Stimulated activated CD8-positive, alpha-beta memory T cell treated with anti-CD3 and anti-CD28 coated beads, Interleukin-4, amount 100 ng/mL, for 24 hours (primary cell): ENCODE results near the gene EHMT2.
A peak's percentile ranks its signal among the peaks of the same experiment; 100 is the strongest.
"Not testable (repeated sequence)": the region's sequence is repeated elsewhere in the genome, so short reads cannot be mapped to it uniquely, and the experiment has no call there.

ENCODE experiments used
- DNase-seq: peaks from one replicate; pipeline ENCODE4 v3.0.0-alpha.2; 2020; ENCODE audit warnings: low read depth

Gene EHMT2

GRCh38 chr6:31870385-31870921 is 27.0 kb downstream of the EHMT2 start:
- DNase-seq = no peak

- DNase-seq = no peak
Observed at GRCh38 chr6:31869343-31869742, 28.2 kb downstream of the EHMT2 start.

- DNase-seq = not testable (repeated sequence)
Observed at GRCh38 chr6:31868658-31868971, 28.9 kb downstream of the EHMT2 start.

- no peak for DNase-seq
Observed at GRCh38 chr6:31865205-31866118, 32.0 kb downstream of the EHMT2 start.

GRCh38 chr6:31864818-31865204 is 32.7 kb downstream of the EHMT2 start:
- DNase-seq = no peak

GRCh38 chr6:31864123-31864562 is 33.4 kb downstream of the EHMT2 start:
- DNase-seq = not testable (repeated sequence)

GRCh38 chr6:31862344-31863235 is 34.9 kb downstream of the EHMT2 start, which contains the start of gene NEU1:
Gene NEU1, minus strand, starts transcription at chr6:31862821. Its CDS starts 45 bp downstream, at chr6:31862776.
- DNase-seq = peak; percentile 98

- no peak for DNase-seq
Observed at GRCh38 chr6:31861919-31862343, 35.6 kb downstream of the EHMT2 start.

GRCh38 chr6:31861150-31861549 is 36.3 kb downstream of the EHMT2 start:
- DNase-seq = no peak

- no peak for DNase-seq
Observed at GRCh38 chr6:31860349-31860748, 37.1 kb downstream of the EHMT2 start.

- DNase-seq = no peak
Observed at GRCh38 chr6:31859923-31860322, 37.6 kb downstream of the EHMT2 start.

- no peak for DNase-seq
Observed at GRCh38 chr6:31858707-31859106, 38.8 kb downstream of the EHMT2 start.

- not testable (repeated sequence) for DNase-seq
Observed at GRCh38 chr6:31857774-31858173, 39.7 kb downstream of the EHMT2 start.

GRCh38 chr6:31851980-31852718 is 45.3 kb downstream of the EHMT2 start:
- not testable (repeated sequence) for DNase-seq

GRCh38 chr6:31851485-31851832 is 46.0 kb downstream of the EHMT2 start:
- DNase-seq = no peak

GRCh38 chr6:31850765-31851484 is 46.6 kb downstream of the EHMT2 start:
- DNase-seq = no peak

GRCh38 chr6:31847276-31847978 is 50.1 kb downstream of the EHMT2 start:
- no peak for DNase-seq

- no peak for DNase-seq
Observed at GRCh38 chr6:31844507-31844906, 53.0 kb downstream of the EHMT2 start.

- DNase-seq = no peak
Observed at GRCh38 chr6:31842053-31842452, 55.4 kb downstream of the EHMT2 start.

- not testable (repeated sequence) for DNase-seq
Observed at GRCh38 chr6:31839779-31840126, 57.7 kb downstream of the EHMT2 start.

- no peak for DNase-seq
Observed at GRCh38 chr6:31838968-31839367, 58.5 kb downstream of the EHMT2 start.
